ENCODE measurements around the gene LIMCH1. TPM values are rescaled to one million over a fixed set of nuclear protein-coding genes. Genes with fewer than 3 reads are reported as not detected.

The LIMCH1 gene
- total RNA-seq, 5 donors from 2014 or later (not counting 1 experiment from before 2014, with no cell fraction given) = 0.15 to 0.38 (median 0.30) TPM

GRCh38 chr4:41656572-41657520 lies 118.9 kb downstream of the LIMCH1 start:
- ChIA-PET CTCF (no interaction called here), POLR2A (no interaction called here)
- Mint-ChIP-seq H3K4me3 (no peak overlapping the region), H3K4me1 (no peaks in the 10 kb centered on the region), H3K27ac (no peak overlapping the region), H3K27me3 (peaks cover 8 to 15% of the 10 kb centered on the region in 2 donors), H3K36me3 (no peaks in the 10 kb centered on the region), H3K9me3 (no peaks in the 10 kb centered on the region)
- Histone ChIP-seq H3K9me3 (no peaks in the 10 kb centered on the region), H3K4me3 (ENCODE audit: control insufficient read depth in 1 of 2, extremely low read depth in 1 of 2, low read length in 1 of 2) (no peak overlapping the region), H3K27me3 (replicated peaks in 1 of 2; ENCODE audit: control insufficient read depth in 2 of 2, extremely low read depth in 1 of 2, insufficient read depth in 2 of 2, low read length in 1 of 2) (no peaks in the 10 kb centered on the region), H3K36me3 (ENCODE audit: control insufficient read depth in 2 of 2, extremely low read depth in 1 of 2, insufficient read depth in 1 of 2, low read length in 1 of 2) (no peaks in the 10 kb centered on the region), H3K27ac (ENCODE audit: low read length) (no peak overlapping the region), H3K4me1 (ENCODE audit: control insufficient read depth in 1 of 2, extremely low read depth in 1 of 2, insufficient read depth in 2 of 2, low read length in 2 of 2) (no peaks in the 10 kb centered on the region)
- ATAC-seq (replicated peaks in 1 of 4) (no peak), DNase-seq (no peak)
- 85% methylated on average over 9 of the region's 15 CpGs for WGBS (ENCODE audit: insufficient coverage)

- Mint-ChIP-seq H3K4me1 (no peaks in the 10 kb centered on the region), H3K4me3 (no peak overlapping the region), H3K27ac (no peak overlapping the region), H3K27me3 (peaks cover 11 to 14% of the 10 kb centered on the region in 2 donors), H3K36me3 (no peaks in the 10 kb centered on the region), H3K9me3 (no peaks in the 10 kb centered on the region)
- no peak overlapping the region for H3K4me3 ChIP-seq (ENCODE audit: control insufficient read depth in 1 of 2, extremely low read depth in 1 of 2, low read length in 1 of 2)
- DNase-seq (no peak), ATAC-seq (replicated peaks in 1 of 4) (no peak)
- no peaks in the 10 kb centered on the region for H3K36me3 ChIP-seq (ENCODE audit: control insufficient read depth in 2 of 2, extremely low read depth in 1 of 2, insufficient read depth in 1 of 2, low read length in 1 of 2)
- H3K4me1 ChIP-seq (ENCODE audit: control insufficient read depth in 1 of 2, extremely low read depth in 1 of 2, insufficient read depth in 2 of 2, low read length in 2 of 2) = no peaks in the 10 kb centered on the region
- no peaks in the 10 kb centered on the region for H3K27me3 ChIP-seq (replicated peaks in 1 of 2; ENCODE audit: control insufficient read depth in 2 of 2, extremely low read depth in 1 of 2, insufficient read depth in 2 of 2, low read length in 1 of 2)
- H3K9me3 ChIP-seq = no peaks in the 10 kb centered on the region
- H3K27ac ChIP-seq (ENCODE audit: low read length) = no peak overlapping the region
- CTCF ChIA-PET = no interaction called here
- POLR2A ChIA-PET = no interaction called here
- WGBS (ENCODE audit: insufficient coverage) = 58% methylated on average over 3 of the region's 4 CpGs
Observed at GRCh38 chr4:41657561-41657960, 119.6 kb downstream of the LIMCH1 start.

GRCh38 chr4:41658163-41658562 lies 120.2 kb downstream of the LIMCH1 start:
- Histone ChIP-seq H3K4me1 (ENCODE audit: control insufficient read depth in 1 of 2, extremely low read depth in 1 of 2, insufficient read depth in 2 of 2, low read length in 2 of 2) (no peaks in the 10 kb centered on the region), H3K9me3 (no peaks in the 10 kb centered on the region), H3K36me3 (ENCODE audit: control insufficient read depth in 2 of 2, extremely low read depth in 1 of 2, insufficient read depth in 1 of 2, low read length in 1 of 2) (no peaks in the 10 kb centered on the region), H3K4me3 (ENCODE audit: control insufficient read depth in 1 of 2, extremely low read depth in 1 of 2, low read length in 1 of 2) (no peak overlapping the region), H3K27ac (ENCODE audit: low read length) (no peak overlapping the region), H3K27me3 (replicated peaks in 1 of 2; ENCODE audit: control insufficient read depth in 2 of 2, extremely low read depth in 1 of 2, insufficient read depth in 2 of 2, low read length in 1 of 2) (no peaks in the 10 kb centered on the region)
- H3K27me3 Mint-ChIP-seq = peaks cover 13 to 14% of the 10 kb centered on the region in 2 donors
- H3K9me3 Mint-ChIP-seq = no peaks in the 10 kb centered on the region
- CTCF ChIA-PET = no interaction called here
- H3K36me3 Mint-ChIP-seq = no peaks in the 10 kb centered on the region
- no peaks in the 10 kb centered on the region for H3K4me1 Mint-ChIP-seq
- POLR2A ChIA-PET = no interaction called here
- H3K27ac Mint-ChIP-seq = no peak overlapping the region
- DNase-seq = no peak
- no peak for ATAC-seq (replicated peaks in 1 of 4)
- no peak overlapping the region for H3K4me3 Mint-ChIP-seq
- 82% methylated on average over 3 of the region's 4 CpGs for WGBS (ENCODE audit: insufficient coverage)

- DNase-seq = no peak
- H3K9me3 Mint-ChIP-seq = no peaks in the 10 kb centered on the region
- no peaks in the 10 kb centered on the region for H3K4me1 ChIP-seq (ENCODE audit: control insufficient read depth in 1 of 2, extremely low read depth in 1 of 2, insufficient read depth in 2 of 2, low read length in 2 of 2)
- WGBS (ENCODE audit: insufficient coverage) = 72% methylated on average over 3 of the region's 3 CpGs
- no peaks in the 10 kb centered on the region for H3K36me3 Mint-ChIP-seq
- no peak overlapping the region for H3K27ac ChIP-seq (ENCODE audit: low read length)
- ATAC-seq (replicated peaks in 1 of 4) = no peak
- no peaks in the 10 kb centered on the region for H3K27me3 ChIP-seq (replicated peaks in 1 of 2; ENCODE audit: control insufficient read depth in 2 of 2, extremely low read depth in 1 of 2, insufficient read depth in 2 of 2, low read length in 1 of 2)
- H3K4me1 Mint-ChIP-seq = no peaks in the 10 kb centered on the region
- CTCF ChIA-PET = no interaction called here
- POLR2A ChIA-PET = no interaction called here
- H3K4me3 Mint-ChIP-seq = no peak overlapping the region
- H3K36me3 ChIP-seq (ENCODE audit: control insufficient read depth in 2 of 2, extremely low read depth in 1 of 2, insufficient read depth in 1 of 2, low read length in 1 of 2) = no peaks in the 10 kb centered on the region
- H3K9me3 ChIP-seq = no peaks in the 10 kb centered on the region
- peaks cover 9 to 10% of the 10 kb centered on the region in 2 donors for H3K27me3 Mint-ChIP-seq
- no peak overlapping the region for H3K4me3 ChIP-seq (ENCODE audit: control insufficient read depth in 1 of 2, extremely low read depth in 1 of 2, low read length in 1 of 2)
- no peak overlapping the region for H3K27ac Mint-ChIP-seq
Observed at GRCh38 chr4:41660352-41660751, 122.4 kb downstream of the LIMCH1 start.

GRCh38 chr4:41661442-41662076 lies 123.6 kb downstream of the LIMCH1 start:
- no peaks in the 10 kb centered on the region for H3K4me1 ChIP-seq (ENCODE audit: control insufficient read depth in 1 of 2, extremely low read depth in 1 of 2, insufficient read depth in 2 of 2, low read length in 2 of 2)
- no peak for ATAC-seq (replicated peaks in 1 of 4)
- no peaks in the 10 kb centered on the region for H3K27me3 ChIP-seq (replicated peaks in 1 of 2; ENCODE audit: control insufficient read depth in 2 of 2, extremely low read depth in 1 of 2, insufficient read depth in 2 of 2, low read length in 1 of 2)
- no peak overlapping the region for H3K4me3 ChIP-seq (ENCODE audit: control insufficient read depth in 1 of 2, extremely low read depth in 1 of 2, low read length in 1 of 2)
- no peaks in the 10 kb centered on the region for H3K36me3 Mint-ChIP-seq
- CTCF ChIA-PET = interaction anchor here (0.6 to 1.8 kb wide), 2 partner anchors 35 to 377 kb away, joined by 3 read pairs; no protein-coding TSS in a partner anchor
- H3K27me3 Mint-ChIP-seq = peaks cover 9 to 10% of the 10 kb centered on the region in 2 donors
- H3K27ac ChIP-seq (ENCODE audit: low read length) = no peak overlapping the region
- WGBS (ENCODE audit: insufficient coverage) = 50% methylated on average over 2 of the region's 7 CpGs
- H3K27ac Mint-ChIP-seq = no peak overlapping the region
- no peak overlapping the region for H3K4me3 Mint-ChIP-seq
- no peaks in the 10 kb centered on the region for H3K4me1 Mint-ChIP-seq
- peak in 8 of 35 experiments; percentile 2 to 40 (median 6) for DNase-seq
- H3K9me3 Mint-ChIP-seq = no peaks in the 10 kb centered on the region
- no peaks in the 10 kb centered on the region for H3K9me3 ChIP-seq
- H3K36me3 ChIP-seq (ENCODE audit: control insufficient read depth in 2 of 2, extremely low read depth in 1 of 2, insufficient read depth in 1 of 2, low read length in 1 of 2) = no peaks in the 10 kb centered on the region
- POLR2A ChIA-PET = no interaction called here

- no peak overlapping the region for H3K27ac Mint-ChIP-seq
- ChIA-PET CTCF (no interaction called here), POLR2A (no interaction called here)
- H3K36me3 ChIP-seq (ENCODE audit: control insufficient read depth in 2 of 2, extremely low read depth in 1 of 2, insufficient read depth in 1 of 2, low read length in 1 of 2) = no peaks in the 10 kb centered on the region
- H3K4me1 ChIP-seq (ENCODE audit: control insufficient read depth in 1 of 2, extremely low read depth in 1 of 2, insufficient read depth in 2 of 2, low read length in 2 of 2) = no peaks in the 10 kb centered on the region
- peaks cover 5% of the 10 kb centered on the region in 2 donors for H3K27me3 Mint-ChIP-seq
- DNase-seq (no peak), ATAC-seq (replicated peaks in 1 of 4) (no peak)
- H3K36me3 Mint-ChIP-seq = no peaks in the 10 kb centered on the region
- no peaks in the 10 kb centered on the region for H3K9me3 ChIP-seq
- WGBS (ENCODE audit: insufficient coverage) = no CpG with 5 or more reads among the region's 3 CpGs
- no peaks in the 10 kb centered on the region for H3K4me1 Mint-ChIP-seq
- H3K4me3 Mint-ChIP-seq = no peak overlapping the region
- H3K27me3 ChIP-seq (replicated peaks in 1 of 2; ENCODE audit: control insufficient read depth in 2 of 2, extremely low read depth in 1 of 2, insufficient read depth in 2 of 2, low read length in 1 of 2) = no peaks in the 10 kb centered on the region
- no peak overlapping the region for H3K27ac ChIP-seq (ENCODE audit: low read length)
- H3K4me3 ChIP-seq (ENCODE audit: control insufficient read depth in 1 of 2, extremely low read depth in 1 of 2, low read length in 1 of 2) = no peak overlapping the region
- H3K9me3 Mint-ChIP-seq = no peaks in the 10 kb centered on the region
Observed at GRCh38 chr4:41665636-41666207, 127.8 kb downstream of the LIMCH1 start.
